Measurements from ENCODE around the gene FOXD2. TPM values are rescaled to one million over a fixed set of nuclear protein-coding genes. Genes with fewer than 3 reads are reported as not detected.
A peak's percentile ranks its signal among the peaks of the same experiment; 100 is the strongest.

Gene FOXD2
- 1 to 10 TPM in 5 of 9 donors, under 1 TPM in 4; 0.53 to 3.3 (median 1.3) TPM for total RNA-seq
- under 1 TPM; 0.31 to 0.40 (median 0.32) TPM for polyA plus RNA-seq
- long read RNA-seq, donor 1, full-length matches to known transcripts = 2 of 2 reads
- long read RNA-seq, donor 1, partial matches to known transcripts = 0 of 2 reads
- long read RNA-seq, donor 1, other reads (novel, unspliced or antisense) = 0 of 2 reads
- long read RNA-seq, donor 2, full-length matches to known transcripts = 2 of 2 reads
- long read RNA-seq, donor 2, partial matches to known transcripts = 0 of 2 reads
- long read RNA-seq, donor 2, other reads (novel, unspliced or antisense) = 0 of 2 reads
- long read RNA-seq, donor 3, full-length matches to known transcripts = 1 of 1 reads
- long read RNA-seq, donor 3, partial matches to known transcripts = 0 of 1 reads
- long read RNA-seq, donor 3, other reads (novel, unspliced or antisense) = 0 of 1 reads
- long read RNA-seq, donor 4 = 0 reads
- long read RNA-seq, donor 5, full-length matches to known transcripts = 5 of 5 reads
- long read RNA-seq, donor 5, partial matches to known transcripts = 0 of 5 reads
- long read RNA-seq, donor 5, other reads (novel, unspliced or antisense) = 0 of 5 reads
- long read RNA-seq, donor 6 = 0 reads
- long read RNA-seq, donor 7, full-length matches to known transcripts = 1 of 1 reads
- long read RNA-seq, donor 7, partial matches to known transcripts = 0 of 1 reads
- long read RNA-seq, donor 7, other reads (novel, unspliced or antisense) = 0 of 1 reads
- long read RNA-seq, donor 8, full-length matches to known transcripts = 2 of 2 reads
- long read RNA-seq, donor 8, partial matches to known transcripts = 0 of 2 reads
- long read RNA-seq, donor 8, other reads (novel, unspliced or antisense) = 0 of 2 reads
- long read RNA-seq, donor 9, full-length matches to known transcripts = 2 of 2 reads
- long read RNA-seq, donor 9, partial matches to known transcripts = 0 of 2 reads
- long read RNA-seq, donor 9, other reads (novel, unspliced or antisense) = 0 of 2 reads
- long read RNA-seq, donor 10, full-length matches to known transcripts = 3 of 3 reads
- long read RNA-seq, donor 10, partial matches to known transcripts = 0 of 3 reads
- long read RNA-seq, donor 10, other reads (novel, unspliced or antisense) = 0 of 3 reads

DNA sequence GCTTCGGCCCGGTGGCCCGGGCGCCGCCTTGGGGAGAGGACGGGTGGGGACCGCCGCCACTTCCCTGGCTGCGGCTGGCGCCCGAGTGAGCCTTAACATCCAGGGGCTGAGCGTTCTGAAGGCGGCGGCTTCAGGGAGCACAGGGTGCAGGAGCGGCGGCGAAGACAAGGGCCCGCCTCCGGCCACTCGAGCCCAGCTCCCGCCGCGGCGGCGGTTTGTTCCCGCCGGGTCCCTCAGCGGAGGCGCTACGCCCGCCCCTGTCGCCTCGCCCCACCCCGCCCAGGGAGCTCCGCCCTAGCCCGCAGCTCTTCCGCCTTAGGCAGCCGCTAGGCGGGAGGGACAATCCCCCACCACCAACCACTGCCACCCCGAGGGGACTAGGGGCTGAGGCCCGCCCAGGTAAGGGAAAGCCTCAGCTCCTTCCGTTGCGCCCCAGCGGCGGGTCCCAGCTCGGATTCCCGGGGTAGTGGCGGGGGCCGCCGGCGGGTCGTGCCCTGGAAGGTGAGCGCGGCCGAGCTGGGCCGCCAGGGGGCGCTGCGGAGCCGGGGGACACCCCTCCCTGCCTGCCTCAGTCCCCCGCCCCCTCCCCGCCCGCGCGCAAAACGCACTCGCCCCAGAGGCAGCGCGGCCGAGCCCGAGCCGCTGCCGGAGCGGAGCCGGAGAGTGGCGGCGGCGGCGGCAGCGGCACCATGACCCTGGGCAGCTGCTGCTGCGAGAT lies at the start of gene FOXD2:
FOXD2 (plus strand) TSS at position 598 of the 718 bp plus-strand sequence; CDS start at position 690, 92 bp downstream.
- no peaks in the 10 kb centered on the region for H3K36me3 ChIP-seq (replicated peaks in 1 of 2)
- peak; percentile 81 to 89 (median 84) for DNase-seq
- peak within 1 kb of the TSS in 3 of 4 donors; percentile 30 to 74 (median 52) for H3K4me3 ChIP-seq
- peak within 1 kb of the TSS in 4 of 5 donors; percentile 65 to 92 (median 80) for H3K27ac ChIP-seq
- peaks cover 0 to 21% of the 10 kb centered on the region in 2 donors for H3K4me1 ChIP-seq (replicated peaks in 1 of 2)
- TF ChIP-seq CTCF (IDR thresholded peaks at IDR 0.05) (peak; percentile 80 to 100 (median 98)), POLR2A (IDR thresholded peaks at IDR 0.05) (peak in 1 of 2 donors; percentile 26)
- intact Hi-C loops (cut with DNase I) = loop anchor here in 1 of 2 donors (10.0 kb wide), 1 partner anchor 253 kb away; no protein-coding TSS in a partner anchor
- H3K27me3 ChIP-seq = peaks cover 57% of the 10 kb centered on the region
- H3K9me3 ChIP-seq (replicated peaks in 1 of 3) = no peaks in the 10 kb centered on the region
- WGBS, 4 donors = 0 to 1% (median 0%) methylated on average over 1 to 80 of the region's 80 CpGs

GRCh38 chr1:47388891-47389238 lies 49.0 kb upstream of the FOXD2 start:
- Histone ChIP-seq H3K9me3 (replicated peaks in 1 of 3) (no peaks in the 10 kb centered on the region), H3K27me3 (no peaks in the 10 kb centered on the region), H3K27ac (no peak overlapping the region), H3K4me1 (replicated peaks in 1 of 2) (no peaks in the 10 kb centered on the region), H3K36me3 (replicated peaks in 1 of 2) (no peaks in the 10 kb centered on the region), H3K4me3 (no peak overlapping the region)
- TF ChIP-seq CTCF (IDR thresholded peaks at IDR 0.05) (peak; percentile 43 to 75 (median 66)), POLR2A (IDR thresholded peaks at IDR 0.05) (no peak)
- DNase-seq = peak; percentile 49 to 86 (median 71)
- 25 to 31% (median 29%) methylated on average over 3 of the region's 3 CpGs for WGBS, 4 donors
- intact Hi-C loops (cut with DNase I) = no loop called here

GRCh38 chr1:47389731-47390130 lies 48.1 kb upstream of the FOXD2 start:
- TF ChIP-seq POLR2A (IDR thresholded peaks at IDR 0.05) = no peak
- TF ChIP-seq CTCF (IDR thresholded peaks at IDR 0.05) = no peak
- Histone ChIP-seq H3K36me3 (replicated peaks in 1 of 2) (no peaks in the 10 kb centered on the region), H3K27ac (no peak overlapping the region), H3K4me1 (replicated peaks in 1 of 2) (no peaks in the 10 kb centered on the region), H3K9me3 (replicated peaks in 1 of 3) (no peaks in the 10 kb centered on the region), H3K27me3 (no peaks in the 10 kb centered on the region), H3K4me3 (no peak overlapping the region)
- WGBS, 4 donors = 34 to 48% (median 37%) methylated on average over 2 of the region's 2 CpGs
- intact Hi-C loops (cut with DNase I) = no loop called here
- no peak for DNase-seq
